SK-N-SH treated with all-trans-retinoic acid at 6 μM for 48 hours (cell line): ENCODE data around the gene NOTO.

Experiments
- BACH2 ChIP-seq: fragments of 250-450 bp; sonication (Bioruptor Pico); IDR thresholded peaks from 2 replicates; pipeline ENCODE4 v1.9.0; 2021; ENCODE audit warnings: mild to moderate bottlenecking, borderline replicate concordance
- CREB5 ChIP-seq: fragments of 250-450 bp; sonication (Bioruptor Pico); IDR thresholded peaks from 2 replicates; pipeline ENCODE4 v1.5.1; 2020; ENCODE audit warnings: low read depth, mild to moderate bottlenecking, moderate library complexity

- TF ChIP-seq CREB5 (CRISPR knock-in tag) (no peak), BACH2 (CRISPR knock-in tag) (no peak)
Measured at GRCh38 chr2:73257021-73257420, 54.6 kb downstream of the NOTO start.
